NCI-H1417 (cell line): Measurements from ENCODE around the gene KCNK1.
"Not testable (repeated sequence)": the region's sequence is repeated elsewhere in the genome, so short reads cannot be mapped to it uniquely, and the experiment has no call there.

Experiments
- DNase-seq, 3 experiments: peaks; one replicate each; lab custom pipeline; 2025; lab: John Stamatoyannopoulos, UW

The KCNK1 gene

GRCh38 chr1:233667741-233668140 lies 53.8 kb downstream of the KCNK1 start:
- DNase-seq, result no peak

GRCh38 chr1:233668146-233668724 lies 54.3 kb downstream of the KCNK1 start:
- DNase-seq, result no peak

- DNase-seq, result no peak
Measured at GRCh38 chr1:233668725-233669294, 54.9 kb downstream of the KCNK1 start.

GRCh38 chr1:233670363-233670762 lies 56.5 kb downstream of the KCNK1 start:
- DNase-seq, result not testable (repeated sequence)

- DNase-seq, result no peak
Measured at GRCh38 chr1:233671286-233671685, 57.4 kb downstream of the KCNK1 start.

- no peak for DNase-seq
Measured at GRCh38 chr1:233672732-233673131, 58.8 kb downstream of the KCNK1 start.

- DNase-seq, result no peak
Measured at GRCh38 chr1:233673261-233673946, 59.5 kb downstream of the KCNK1 start.

- no peak for DNase-seq
Measured at GRCh38 chr1:233673947-233674431, 60.1 kb downstream of the KCNK1 start.

GRCh38 chr1:233675446-233675845 lies 61.5 kb downstream of the KCNK1 start:
- no peak for DNase-seq

- DNase-seq, result no peak
Measured at GRCh38 chr1:233675893-233676292, 62.0 kb downstream of the KCNK1 start.

- DNase-seq, result peak in 1 of 3 experiments; percentile 1
Measured at GRCh38 chr1:233677690-233678354, 63.9 kb downstream of the KCNK1 start.

- peak in 1 of 3 experiments; percentile 14 for DNase-seq
Measured at GRCh38 chr1:233679030-233679429, 65.1 kb downstream of the KCNK1 start.

GRCh38 chr1:233679591-233680373 lies 65.9 kb downstream of the KCNK1 start:
- DNase-seq, result no peak

GRCh38 chr1:233681285-233681684 lies 67.4 kb downstream of the KCNK1 start:
- no peak for DNase-seq

- not testable (repeated sequence) for DNase-seq
Measured at GRCh38 chr1:233686653-233687052, 72.7 kb downstream of the KCNK1 start.

- no peak for DNase-seq
Measured at GRCh38 chr1:233689017-233689747, 75.3 kb downstream of the KCNK1 start.

GRCh38 chr1:233689748-233690254 lies 75.9 kb downstream of the KCNK1 start:
- no peak for DNase-seq

- DNase-seq, result no peak
Measured at GRCh38 chr1:233695901-233696300, 82.0 kb downstream of the KCNK1 start.

GRCh38 chr1:233700338-233700737 lies 86.4 kb downstream of the KCNK1 start:
- DNase-seq, result peak in 2 of 3 experiments; percentile 23 to 80

- no peak for DNase-seq
Measured at GRCh38 chr1:233704170-233704897, 90.4 kb downstream of the KCNK1 start.
